GM12875 (cell line): ENCODE results near the gene TMEM81.

Experiments used
- H3K4me3 ChIP-seq: one replicate; pipeline ENCODE4 v1.5.1; 2011; ENCODE audit warnings: low read depth, low read length, control low read depth
- CTCF ChIP-seq: IDR thresholded peaks from 2 replicates; pipeline ENCODE4 v1.5.1; 2011; ENCODE audit warnings: low read depth, mild to moderate bottlenecking, control low read depth, inconsistent platforms, low read length, moderate library complexity, borderline replicate concordance; ENCODE audit not compliant: insufficient read depth

Gene TMEM81

GRCh38 chr1:205072286-205072685, 12.0 kb downstream of the TMEM81 start:
- TF ChIP-seq CTCF: no peak
- H3K4me3 ChIP-seq: no peak overlapping the region

- no peak for TF ChIP-seq CTCF
- no peak overlapping the region for H3K4me3 ChIP-seq
Measured at GRCh38 chr1:205071801-205072200, 12.5 kb downstream of the TMEM81 start.

GRCh38 chr1:205071028-205071409, 13.2 kb downstream of the TMEM81 start:
- TF ChIP-seq CTCF: no peak
- H3K4me3 ChIP-seq: no peak overlapping the region

GRCh38 chr1:205069371-205070125, 14.7 kb downstream of the TMEM81 start:
- TF ChIP-seq CTCF: no peak
- H3K4me3 ChIP-seq: no peak overlapping the region

- H3K4me3 ChIP-seq: no peak overlapping the region
- no peak for TF ChIP-seq CTCF
Measured at GRCh38 chr1:205068457-205069040, 15.7 kb downstream of the TMEM81 start.

- TF ChIP-seq CTCF: no peak
- H3K4me3 ChIP-seq: no peak overlapping the region
Measured at GRCh38 chr1:205068001-205068400, 16.3 kb downstream of the TMEM81 start.

GRCh38 chr1:205067031-205067430, 17.2 kb downstream of the TMEM81 start:
- H3K4me3 ChIP-seq: no peak overlapping the region
- no peak for TF ChIP-seq CTCF
